Occipital lobe (tissue), 2 donors: Measurements from ENCODE around the gene MASP1. TPM values are rescaled to one million over a fixed set of nuclear protein-coding genes. Genes with fewer than 3 reads are reported as not detected.

Source experiments
- DNase-seq: peaks from one replicate; lab custom pipeline; 2025; lab: John Stamatoyannopoulos, UW
- total RNA-seq: library from RNA; depleted of rRNA; stranded (reverse); fragments of >200 nt; gene quantifications from one replicate; pipeline ENCODE4 v1.2.3, GENCODE V29; 2014

Gene MASP1, protein sequence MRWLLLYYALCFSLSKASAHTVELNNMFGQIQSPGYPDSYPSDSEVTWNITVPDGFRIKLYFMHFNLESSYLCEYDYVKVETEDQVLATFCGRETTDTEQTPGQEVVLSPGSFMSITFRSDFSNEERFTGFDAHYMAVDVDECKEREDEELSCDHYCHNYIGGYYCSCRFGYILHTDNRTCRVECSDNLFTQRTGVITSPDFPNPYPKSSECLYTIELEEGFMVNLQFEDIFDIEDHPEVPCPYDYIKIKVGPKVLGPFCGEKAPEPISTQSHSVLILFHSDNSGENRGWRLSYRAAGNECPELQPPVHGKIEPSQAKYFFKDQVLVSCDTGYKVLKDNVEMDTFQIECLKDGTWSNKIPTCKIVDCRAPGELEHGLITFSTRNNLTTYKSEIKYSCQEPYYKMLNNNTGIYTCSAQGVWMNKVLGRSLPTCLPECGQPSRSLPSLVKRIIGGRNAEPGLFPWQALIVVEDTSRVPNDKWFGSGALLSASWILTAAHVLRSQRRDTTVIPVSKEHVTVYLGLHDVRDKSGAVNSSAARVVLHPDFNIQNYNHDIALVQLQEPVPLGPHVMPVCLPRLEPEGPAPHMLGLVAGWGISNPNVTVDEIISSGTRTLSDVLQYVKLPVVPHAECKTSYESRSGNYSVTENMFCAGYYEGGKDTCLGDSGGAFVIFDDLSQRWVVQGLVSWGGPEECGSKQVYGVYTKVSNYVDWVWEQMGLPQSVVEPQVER
- total RNA-seq = 17.2 TPM

GRCh38 chr3:187291512-187292132 lies at the start of gene MASP1:
TSS of gene MASP1 (minus strand) at chr3:187291737. CDS start at chr3:187291632, 105 bp downstream.
- DNase-seq = no peak

- DNase-seq = no peak
These were observed 49.0 kb upstream of the MASP1 start for GRCh38 chr3:187340578-187340977.

DNA sequence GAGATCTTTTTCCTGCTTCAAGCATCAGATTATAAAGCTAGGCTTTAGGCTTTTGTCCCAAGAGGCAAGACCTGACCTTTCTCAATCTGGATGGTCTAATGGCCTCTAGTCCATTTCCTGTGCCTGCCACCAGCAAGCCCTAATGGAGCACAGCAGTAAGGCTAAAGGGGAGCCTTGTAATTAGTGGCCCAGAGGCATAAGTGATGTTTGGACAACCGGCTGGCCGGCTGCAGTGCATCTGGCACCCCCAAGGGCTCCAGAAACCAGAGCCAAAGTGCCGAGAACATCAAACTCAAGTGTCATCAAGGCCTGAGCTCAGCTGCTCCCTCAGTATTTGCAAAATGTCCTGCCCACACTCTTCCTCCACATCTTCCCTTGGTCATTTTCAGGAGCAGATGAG lies 44.8 kb upstream of the MASP1 start:
- no peak for DNase-seq

DNA sequence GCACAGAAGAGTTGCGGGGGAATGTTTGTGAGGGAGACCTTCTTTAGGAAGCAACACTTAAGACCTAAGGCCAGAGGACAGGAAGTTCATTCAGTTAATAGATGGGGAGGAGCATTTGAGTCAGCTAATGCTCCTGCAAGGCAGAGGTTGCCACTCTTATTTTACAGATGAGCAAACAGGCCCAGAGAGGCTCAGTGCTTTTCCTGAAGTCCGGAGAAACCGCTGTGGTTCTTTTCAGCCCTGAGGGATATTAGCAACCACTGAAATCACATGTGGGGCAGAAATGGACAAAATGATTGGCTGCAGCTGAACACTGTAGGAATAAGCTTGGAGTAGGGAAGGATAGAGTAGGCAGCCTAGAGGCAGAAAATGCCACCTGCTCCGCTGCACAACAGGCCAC lies 43.4 kb upstream of the MASP1 start:
- DNase-seq = no peak

DNA sequence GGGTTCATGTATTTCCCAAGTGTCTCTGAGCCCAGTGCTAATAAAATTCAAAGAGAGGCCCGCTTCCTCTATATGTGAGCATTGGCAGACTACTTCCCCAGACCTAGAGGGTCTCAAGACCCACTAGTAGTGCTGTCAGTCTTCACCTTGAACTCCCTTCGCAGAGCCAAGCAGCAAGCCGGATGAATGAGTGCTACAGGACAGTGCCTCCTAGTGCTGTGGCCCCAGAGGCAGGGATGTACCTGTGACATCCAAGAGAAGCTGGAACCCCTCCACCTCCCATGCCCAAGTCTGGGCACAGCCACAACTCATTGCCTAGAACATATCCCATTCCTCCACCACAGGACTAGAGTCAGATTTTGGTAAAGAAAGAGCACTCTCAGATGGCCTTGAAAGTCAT lies 37.2 kb upstream of the MASP1 start:
- DNase-seq = no peak

DNA sequence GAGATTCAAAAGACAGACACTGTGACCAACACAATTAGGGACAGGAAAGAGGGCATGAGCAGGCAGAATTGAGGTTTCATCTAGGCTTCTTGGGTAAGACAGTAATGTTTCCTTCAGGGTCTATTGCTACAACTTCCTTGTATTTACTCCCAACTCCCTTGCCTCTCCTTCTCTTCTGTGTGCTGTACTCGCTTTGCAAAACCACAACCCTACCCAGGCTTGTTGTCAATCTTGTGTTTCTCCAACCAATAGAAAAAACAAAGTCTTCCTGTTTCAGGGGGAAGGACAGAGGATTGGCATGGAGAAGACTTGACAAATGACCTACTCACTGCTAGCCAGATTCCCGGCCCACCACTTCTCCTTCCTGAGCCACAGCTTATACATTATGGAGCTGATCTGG lies 36.3 kb upstream of the MASP1 start:
- DNase-seq = no peak

- DNase-seq = no peak
These were observed 34.1 kb upstream of the MASP1 start for GRCh38 chr3:187325632-187326031.

GRCh38 chr3:187323091-187323490 lies 31.6 kb upstream of the MASP1 start:
- DNase-seq = no peak

DNA sequence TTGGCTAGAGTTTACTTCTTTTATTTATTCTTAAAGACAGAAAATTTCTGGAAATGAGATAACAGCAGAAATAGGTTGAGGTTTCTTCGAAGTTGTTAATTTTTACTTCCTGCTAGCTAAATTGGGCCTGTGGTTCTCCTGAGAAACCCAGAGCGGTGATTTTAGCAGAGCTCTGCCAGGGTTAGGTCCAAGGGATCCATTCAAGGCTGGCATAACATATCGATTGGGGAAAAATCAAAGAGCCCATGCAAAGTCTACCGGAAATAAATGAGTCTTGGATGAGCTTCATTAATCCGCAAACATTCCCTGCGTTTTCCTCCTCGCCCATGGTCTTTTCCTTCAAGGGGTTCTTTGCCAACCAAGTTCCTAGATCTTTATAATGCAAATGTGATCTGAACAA lies 30.8 kb upstream of the MASP1 start:
- DNase-seq = no peak

DNA sequence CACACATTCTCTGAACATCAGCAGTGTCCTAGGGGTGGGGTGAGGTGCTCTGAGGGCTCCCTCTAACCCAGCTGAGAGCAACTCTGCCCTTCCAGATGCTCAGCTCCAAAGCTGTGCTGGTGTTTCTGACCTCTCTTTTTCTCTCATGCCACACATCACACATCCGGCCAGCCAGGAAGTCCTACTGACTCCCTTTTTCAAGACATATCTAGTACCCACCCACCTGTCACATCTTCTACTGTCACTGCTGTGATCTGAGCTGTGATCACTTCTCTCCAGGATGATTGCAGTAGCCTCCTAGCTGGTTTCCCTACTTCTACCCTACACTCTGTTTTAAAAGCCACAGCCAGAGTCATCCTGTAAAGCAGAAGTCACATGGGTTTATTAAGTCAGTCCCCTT lies 30.2 kb upstream of the MASP1 start:
- DNase-seq = no peak

GRCh38 chr3:187319699-187320302 lies 28.3 kb upstream of the MASP1 start:
- DNase-seq = peak; percentile 20

GRCh38 chr3:187318819-187319616 lies 27.5 kb upstream of the MASP1 start:
- no peak for DNase-seq

DNA sequence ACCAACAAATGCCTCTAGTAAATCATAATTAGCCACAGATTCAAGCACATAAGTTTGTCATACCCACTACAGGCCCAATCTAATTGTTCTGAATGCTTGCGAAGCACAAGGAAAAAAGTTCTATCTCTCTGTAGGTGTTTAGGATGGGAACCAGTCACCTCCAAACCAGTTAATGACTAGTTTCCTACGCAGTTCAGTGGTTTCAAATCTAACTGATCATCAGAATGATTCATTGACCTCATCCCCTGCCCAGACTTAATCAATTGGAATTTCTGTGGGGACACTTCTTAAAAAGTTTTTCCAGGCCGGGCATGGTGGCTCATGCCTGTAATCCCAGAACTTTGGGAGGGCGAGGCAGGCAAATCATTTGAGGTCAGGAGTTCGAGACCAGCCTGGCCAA lies 24.3 kb upstream of the MASP1 start:
- DNase-seq = no peak

DNA sequence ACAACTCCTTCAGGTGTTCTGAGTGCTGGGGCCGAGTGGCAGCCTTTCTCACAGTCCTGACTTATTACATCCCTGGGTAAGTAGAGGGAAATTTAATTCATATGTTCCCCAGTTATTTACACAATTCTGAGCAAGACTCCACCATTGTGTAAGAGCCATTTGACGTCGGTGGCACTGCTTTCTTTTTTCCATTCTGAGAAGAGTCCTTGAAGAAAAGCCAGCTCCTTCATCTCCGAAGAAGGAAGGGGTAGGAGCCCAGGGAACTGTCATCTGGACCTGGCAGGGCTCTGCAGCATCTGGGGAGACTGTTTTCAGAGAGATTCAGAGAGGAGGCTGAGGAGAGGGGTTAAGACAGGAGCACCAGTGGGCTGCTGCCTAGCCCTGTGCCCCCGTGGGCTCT lies 22.6 kb upstream of the MASP1 start:
- DNase-seq = no peak

GRCh38 chr3:187310954-187311470 lies 19.5 kb upstream of the MASP1 start:
- no peak for DNase-seq

GRCh38 chr3:187310226-187310625 lies 18.7 kb upstream of the MASP1 start:
- DNase-seq = no peak

- no peak for DNase-seq
These were observed 14.3 kb upstream of the MASP1 start for GRCh38 chr3:187305881-187306280.

DNA sequence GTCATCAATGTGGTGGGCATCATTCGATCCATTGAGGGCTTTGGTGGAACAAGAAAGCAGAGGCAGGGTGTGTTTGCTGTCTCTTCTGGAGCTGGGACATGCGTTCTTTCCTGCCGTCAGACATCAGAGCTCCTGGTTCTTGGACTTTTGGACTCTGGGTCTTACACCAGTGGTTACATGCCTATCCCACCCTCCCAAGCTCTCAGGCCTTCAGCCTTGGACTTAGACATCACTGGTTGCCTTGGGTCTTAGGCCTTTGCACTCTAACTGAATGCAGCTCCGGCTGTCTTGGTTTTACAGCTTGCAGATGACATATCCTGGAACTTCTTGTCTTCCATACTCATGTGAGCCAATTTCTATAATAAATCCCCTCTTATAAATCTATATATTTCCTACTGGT lies 8.1 kb upstream of the MASP1 start:
- no peak for DNase-seq

- no peak for DNase-seq
These were observed 5.4 kb upstream of the MASP1 start for GRCh38 chr3:187296911-187297310.

DNA sequence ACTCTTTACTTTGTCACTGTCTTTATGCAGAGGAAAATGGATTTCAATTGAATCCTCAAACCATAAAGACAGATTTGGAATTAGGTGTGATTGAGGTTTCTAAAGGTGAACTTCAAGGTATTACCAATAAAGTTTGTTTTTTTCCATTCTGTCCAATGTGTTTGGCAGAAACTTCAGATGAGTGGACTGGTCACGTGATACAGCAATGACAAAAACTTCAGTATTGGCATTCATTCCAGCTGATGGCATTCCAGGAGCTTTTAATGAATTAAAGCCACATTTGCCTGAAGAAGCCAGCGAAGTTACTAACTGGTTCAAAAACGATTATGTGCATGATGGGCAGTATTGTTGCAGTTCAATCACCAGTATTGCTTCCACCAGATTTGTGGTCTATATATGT lies 4.5 kb upstream of the MASP1 start:
- no peak for DNase-seq
